ENCODE measurements around the gene ARMC2.

Gene ARMC2

DNA sequence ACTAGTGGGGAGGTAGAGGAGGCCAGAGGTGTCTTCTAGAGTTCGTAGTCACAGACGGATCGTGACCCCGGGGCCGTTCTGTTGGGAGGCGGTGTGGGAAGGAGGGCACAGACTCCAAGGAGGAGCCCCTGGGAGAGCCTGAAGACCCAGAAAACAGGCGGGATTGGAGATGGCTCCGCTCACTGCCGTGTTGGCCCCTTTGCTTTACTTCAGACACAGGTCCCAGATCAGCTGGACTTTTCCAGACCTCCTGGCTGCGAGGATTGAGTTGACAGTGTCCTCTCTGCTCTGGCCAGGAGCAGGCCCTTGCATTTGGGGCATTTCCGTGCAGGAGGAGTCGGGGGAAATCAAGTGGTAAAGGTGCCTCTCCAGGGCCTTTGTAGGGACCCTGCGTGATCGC is 112.9 kb downstream of the ARMC2 start:
- no peak for DNase-seq (ENCODE audit: low read depth)
- in situ Hi-C loops (cut with HindIII; ENCODE audit: low sequenced_read_pairs): no loop called here
- TF ChIP-seq CTCF (IDR thresholded peaks at IDR 0.05; ENCODE audit: low read depth, low read length, missing control alignments): no peak

GRCh38 chr6:108961985-108962384 is 113.8 kb downstream of the ARMC2 start:
- in situ Hi-C loops (cut with HindIII; ENCODE audit: low sequenced_read_pairs): no loop called here
- peak; percentile 78 for DNase-seq (ENCODE audit: low read depth)
- TF ChIP-seq CTCF (IDR thresholded peaks at IDR 0.05; ENCODE audit: low read depth, low read length, missing control alignments): no peak
- H3K4me3 ChIP-seq (ENCODE audit: low read depth, low read length): no peak overlapping the region

More for the DNA sequence above, 112.9 kb downstream of the ARMC2 start:
- H3K4me3 ChIP-seq (ENCODE audit: low read depth, low read length): no peak overlapping the region

GRCh38 chr6:108966251-108966650 is 118.0 kb downstream of the ARMC2 start:
- H3K4me3 ChIP-seq (ENCODE audit: low read depth, low read length): no peak overlapping the region
- DNase-seq (ENCODE audit: low read depth): no peak
- TF ChIP-seq CTCF (IDR thresholded peaks at IDR 0.05; ENCODE audit: low read depth, low read length, missing control alignments): no peak
- in situ Hi-C loops (cut with HindIII; ENCODE audit: low sequenced_read_pairs): no loop called here

GRCh38 chr6:108966855-108967755 is 118.9 kb downstream of the ARMC2 start:
- no peak overlapping the region for H3K4me3 ChIP-seq (ENCODE audit: low read depth, low read length)
- DNase-seq (ENCODE audit: low read depth): no peak
- no peak for TF ChIP-seq CTCF (IDR thresholded peaks at IDR 0.05; ENCODE audit: low read depth, low read length, missing control alignments)
- in situ Hi-C loops (cut with HindIII; ENCODE audit: low sequenced_read_pairs): no loop called here

GRCh38 chr6:108968325-108969316 is 120.4 kb downstream of the ARMC2 start:
- in situ Hi-C loops (cut with HindIII; ENCODE audit: low sequenced_read_pairs): no loop called here
- TF ChIP-seq CTCF (IDR thresholded peaks at IDR 0.05; ENCODE audit: low read depth, low read length, missing control alignments): no peak
- no peak for DNase-seq (ENCODE audit: low read depth)
- no peak overlapping the region for H3K4me3 ChIP-seq (ENCODE audit: low read depth, low read length)

GRCh38 chr6:108969776-108970175 is 121.6 kb downstream of the ARMC2 start:
- H3K4me3 ChIP-seq (ENCODE audit: low read depth, low read length): no peak overlapping the region
- DNase-seq (ENCODE audit: low read depth): no peak
- no peak for TF ChIP-seq CTCF (IDR thresholded peaks at IDR 0.05; ENCODE audit: low read depth, low read length, missing control alignments)
- in situ Hi-C loops (cut with HindIII; ENCODE audit: low sequenced_read_pairs): no loop called here

Measured in astrocyte of the cerebellum (primary cell).